H1 (cell line): ENCODE data around the gene LCMT1. TPM values are rescaled to one million over a fixed set of nuclear protein-coding genes. Genes with fewer than 3 reads are reported as not detected.

ENCODE experiments used
- CHD2 ChIP-seq: IDR thresholded peaks from 2 replicates; pipeline ENCODE4 v1.6.1; 2012; ENCODE audit warnings: low read length, improper control_type of control experiment
- EP300 ChIP-seq, 2 experiments: IDR thresholded peaks; 1 replicate in 1 of 2; 2 replicates in 1 of 2; pipeline ENCODE4 v1.6.1; 2011 to 2012; ENCODE audit warnings: low read depth in 2 of 2, low read length in 2 of 2, mild to moderate bottlenecking in 2 of 2, borderline replicate concordance in 1 of 2, inconsistent platforms in 1 of 2, moderate library complexity in 1 of 2
- FOSL1 ChIP-seq: IDR thresholded peaks from 2 replicates; pipeline ENCODE4 v1.6.1; 2011; ENCODE audit warnings: mild to moderate bottlenecking, low read depth, low read length, moderate library complexity; ENCODE audit not compliant: insufficient read depth
- POLR2AphosphoS5 ChIP-seq: IDR thresholded peaks from 2 replicates; pipeline ENCODE4 v1.6.1; 2011; ENCODE audit warnings: low read depth, low read length
- SIN3A ChIP-seq, 2 experiments: IDR thresholded peaks in 1 of 2; conservative IDR thresholded peaks in 1 of 2; 2 replicates each; pipeline ENCODE4 v1.6.1; 2011 to 2012; ENCODE audit warnings: low read length in 2 of 2, improper control_type of control experiment in 1 of 2, low read depth in 1 of 2, mild to moderate bottlenecking in 1 of 2
- SUZ12 ChIP-seq: fragments of 200-600 bp; sonication (generic); IDR thresholded peaks from 2 replicates; pipeline ENCODE4 v1.6.1; 2012; ENCODE audit warnings: mild to moderate bottlenecking, inconsistent platforms, low read length, moderate library complexity, mixed read lengths
- TAF1 ChIP-seq: IDR thresholded peaks from 2 replicates; pipeline ENCODE4 v1.6.1; 2011; ENCODE audit warnings: mild to moderate bottlenecking, low read depth, low read length
- polyA plus RNA-seq, 7 experiments: library from polyadenylated mRNA; depleted of rRNA in 3 of 7; stranded (reverse) in 5 of 7; unstranded in 2 of 7; fragments of >200 nt in 5 of 7; fragments of 200-250 nt in 2 of 7; gene quantifications; 1 replicate in 5 of 7; 2 replicates in 1 of 7; 4 replicates in 1 of 7; pipeline versions ENCODE4 v1.2.1 to v1.2.3, GENCODE V29; 2011 to 2013; ENCODE audit warnings: missing spikeins in 2 of 7, mixed read lengths in 2 of 7
- total RNA-seq: library from RNA; stranded (reverse); fragmentation: NEBNext Ultra II Directional; extraction: Animal tissue kit (Norgen Biotek cat#: 25700); gene quantifications from 2 replicates; pipeline ENCODE4 v1.2.1, GENCODE V29; 2021
- TF ChIP-seq, protein P1 (sequence below): IDR thresholded peaks from 2 replicates; pipeline ENCODE4 v1.6.1; 2011; ENCODE audit warnings: low read length, improper control_type of control experiment

LCMT1 gene
- total and polyA plus RNA-seq, 2 of the 8 experiments (the other 6 are each of a cell fraction or from before 2014, with no cell fraction given), result 61.0 to 80.8 TPM

DNA sequence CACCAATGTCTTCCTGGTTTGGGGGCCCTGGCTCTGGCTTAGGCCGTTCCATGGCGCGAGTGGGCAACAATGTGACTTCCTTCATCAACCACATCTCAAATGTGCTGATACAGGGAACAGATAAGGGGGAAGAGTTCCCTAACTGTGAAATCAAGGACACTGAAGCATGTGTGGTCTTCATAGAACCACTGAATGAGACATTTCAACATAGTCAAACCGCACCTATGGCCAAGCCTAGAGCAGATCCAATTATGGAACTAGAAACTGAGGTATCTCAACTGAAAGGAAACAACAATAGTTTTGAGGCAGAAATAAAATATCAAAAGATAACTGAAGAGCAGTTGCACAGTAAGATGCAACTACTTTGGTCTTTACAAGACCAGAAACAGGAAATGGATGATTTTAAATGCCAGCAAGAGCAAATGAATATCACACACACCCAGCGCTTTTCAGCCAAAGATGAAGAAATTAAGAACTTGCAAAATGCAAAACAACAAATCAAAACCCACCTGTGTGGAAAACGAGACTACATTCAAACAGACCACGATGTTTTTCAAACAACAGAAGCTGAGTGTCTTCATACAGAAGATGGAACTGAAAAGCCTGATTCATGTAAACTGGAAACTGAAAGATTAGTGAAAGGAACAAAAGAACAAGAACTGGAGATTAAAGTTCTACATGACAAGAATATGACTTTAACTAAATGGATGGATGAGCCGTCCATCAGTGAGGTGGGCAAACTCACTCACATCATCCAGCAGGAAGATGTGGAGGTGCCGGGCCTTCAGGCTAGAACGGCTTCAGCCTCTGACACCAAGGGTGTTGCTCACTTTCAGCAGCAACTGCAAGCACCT is 18.1 kb upstream of the LCMT1 start (continued):
- TF ChIP-seq SUZ12, result no peak
- no peak for TF ChIP-seq EP300 (IDR thresholded peaks at IDR 0.05; ENCODE audit: borderline replicate concordance in 1 of 2, low read depth in 2 of 2, low read length in 2 of 2)
- TF ChIP-seq TAF1, result no peak
- no peak for TF ChIP-seq SIN3A (conservative IDR thresholded peaks at IDR 0.05 in 1 of 2, IDR thresholded peaks at IDR 0.05 in 1 of 2; ENCODE audit: low read depth in 1 of 2, low read length in 2 of 2)
- TF ChIP-seq, protein P1, sequence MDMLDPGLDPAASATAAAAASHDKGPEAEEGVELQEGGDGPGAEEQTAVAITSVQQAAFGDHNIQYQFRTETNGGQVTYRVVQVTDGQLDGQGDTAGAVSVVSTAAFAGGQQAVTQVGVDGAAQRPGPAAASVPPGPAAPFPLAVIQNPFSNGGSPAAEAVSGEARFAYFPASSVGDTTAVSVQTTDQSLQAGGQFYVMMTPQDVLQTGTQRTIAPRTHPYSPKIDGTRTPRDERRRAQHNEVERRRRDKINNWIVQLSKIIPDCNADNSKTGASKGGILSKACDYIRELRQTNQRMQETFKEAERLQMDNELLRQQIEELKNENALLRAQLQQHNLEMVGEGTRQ, result no peak
- no peak for TF ChIP-seq CHD2
- no peak for TF ChIP-seq POLR2AphosphoS5
- TF ChIP-seq FOSL1, result no peak
